ENCODE results near the gene KCTD13.
"Not testable (repeated sequence)": the region's sequence is repeated elsewhere in the genome, so short reads cannot be mapped to it uniquely, and the experiment has no call there.

KCTD13 gene

DNA sequence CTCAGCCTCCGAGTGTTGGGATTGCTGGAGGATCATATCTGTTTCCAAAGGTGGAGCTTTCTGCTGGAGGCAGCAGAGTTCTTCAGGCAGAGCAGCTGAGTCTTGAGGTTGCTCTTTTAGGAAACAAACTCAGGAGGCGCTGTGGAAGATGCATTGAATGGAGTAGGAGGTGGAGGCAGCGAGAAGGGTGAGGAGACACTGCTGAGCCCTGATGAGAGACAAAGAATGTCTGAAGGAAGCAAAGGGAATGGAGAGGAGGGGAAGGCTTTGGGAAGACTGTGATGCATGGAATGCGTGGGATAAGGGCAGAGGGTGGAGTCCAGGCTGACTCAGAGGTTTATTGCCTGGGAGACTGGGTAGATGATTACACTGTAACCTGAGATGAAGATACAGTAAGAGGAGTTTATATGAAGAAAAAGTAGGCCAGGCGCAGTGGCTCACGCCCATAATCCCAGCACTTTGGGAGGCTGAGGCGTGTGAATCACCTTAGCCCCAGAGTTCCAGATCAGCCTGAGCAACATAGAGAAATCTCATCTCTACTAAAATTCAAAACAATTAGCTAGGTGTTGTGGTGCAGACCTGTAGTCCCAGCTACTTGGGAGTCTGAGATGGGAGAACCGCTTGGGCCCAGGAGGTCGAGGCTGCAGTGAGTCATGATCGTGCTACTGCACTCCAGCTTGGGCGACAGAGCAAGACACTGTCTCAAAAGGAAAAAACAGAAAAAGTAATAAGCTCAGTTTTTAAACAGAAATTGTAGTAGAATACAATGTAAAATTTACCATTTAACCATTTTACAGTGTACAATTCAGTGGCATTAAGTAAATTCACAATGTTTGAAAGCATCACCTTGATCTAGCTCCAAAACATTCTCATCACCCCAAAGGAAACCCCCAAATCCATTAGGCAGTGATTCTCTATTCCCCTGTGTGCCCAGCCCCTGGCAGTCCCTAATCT, 18.1 kb upstream of the KCTD13 start:
- DNase-seq: no peak

DNA sequence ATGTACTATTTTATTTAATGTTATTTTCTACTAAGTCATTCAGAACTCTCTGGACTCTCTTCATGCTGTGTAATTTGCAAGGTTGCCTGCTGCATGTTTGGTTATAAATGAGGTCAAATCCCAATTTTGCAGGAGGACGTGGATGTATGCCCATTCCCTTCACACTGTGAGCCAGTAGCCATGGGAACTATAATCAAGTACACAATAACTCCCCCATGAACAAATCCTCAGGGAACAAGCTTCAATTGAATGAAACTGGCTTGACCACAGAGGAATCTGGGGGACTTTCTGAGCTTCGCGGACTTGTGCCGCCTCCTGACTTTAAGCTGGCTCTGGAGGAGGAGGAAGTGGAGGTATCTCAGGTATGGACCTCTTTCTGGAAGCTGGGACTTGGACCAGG, 14.6 kb upstream of the KCTD13 start:
- no peak for DNase-seq

DNA sequence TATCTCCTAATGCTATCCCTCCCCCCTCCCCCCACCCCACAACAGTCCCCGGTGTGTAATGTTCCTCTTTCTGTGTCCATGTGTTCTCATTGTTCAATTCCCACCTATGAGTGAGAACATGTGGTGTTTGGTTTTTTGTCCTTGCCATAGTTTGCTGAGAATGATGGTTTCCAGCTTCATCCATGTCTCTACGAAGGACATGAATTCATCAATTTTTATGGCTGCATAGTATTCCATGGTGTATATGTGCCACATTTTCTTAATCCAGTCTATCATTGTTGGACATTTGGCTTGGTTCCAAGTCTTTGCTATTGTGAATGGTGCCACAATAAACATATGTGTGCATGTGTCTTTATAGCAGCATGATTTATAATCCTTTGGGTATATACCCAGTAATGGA, 5.7 kb upstream of the KCTD13 start:
- not testable (repeated sequence) for DNase-seq

DNA sequence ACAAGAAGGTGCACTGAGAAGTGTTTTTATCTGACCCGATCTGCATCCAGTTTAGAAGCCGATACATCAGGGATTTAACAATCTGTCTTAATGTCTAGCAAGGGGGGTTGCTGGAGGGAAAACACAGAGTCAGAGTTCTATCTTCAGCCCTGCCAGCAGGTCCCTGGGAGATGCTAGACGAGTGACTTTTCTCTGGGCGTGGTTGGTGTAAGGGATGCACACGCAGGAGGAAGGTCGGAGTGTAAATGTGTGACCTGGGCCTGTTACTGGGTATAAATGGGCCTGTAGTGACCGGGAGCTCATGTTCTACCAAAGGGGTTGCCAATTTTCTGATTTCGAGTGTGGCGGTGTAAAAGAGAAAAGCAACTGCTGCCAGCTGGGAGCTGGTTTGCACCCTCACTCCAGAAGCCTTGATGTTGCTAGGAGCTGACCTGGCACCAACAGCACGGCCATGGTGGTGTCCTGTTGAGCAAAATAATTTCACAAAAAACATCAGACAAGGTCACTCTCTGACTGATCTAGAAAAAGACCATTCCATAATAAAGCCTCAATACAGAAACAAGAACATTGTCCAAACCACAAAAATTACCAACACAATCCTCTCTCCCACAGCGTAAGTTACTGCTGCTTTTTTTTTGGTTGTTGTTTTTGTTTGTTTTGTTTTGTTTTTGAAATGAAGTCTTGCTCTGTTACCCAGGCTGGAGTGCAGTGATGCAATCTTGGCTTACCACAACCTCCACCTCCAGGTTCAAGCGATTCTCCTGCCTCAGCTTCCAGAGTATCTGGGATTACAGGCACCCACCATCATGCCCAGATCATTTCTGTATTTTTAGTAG, 1.3 kb upstream of the KCTD13 start:
- DNase-seq: no peak

DNA sequence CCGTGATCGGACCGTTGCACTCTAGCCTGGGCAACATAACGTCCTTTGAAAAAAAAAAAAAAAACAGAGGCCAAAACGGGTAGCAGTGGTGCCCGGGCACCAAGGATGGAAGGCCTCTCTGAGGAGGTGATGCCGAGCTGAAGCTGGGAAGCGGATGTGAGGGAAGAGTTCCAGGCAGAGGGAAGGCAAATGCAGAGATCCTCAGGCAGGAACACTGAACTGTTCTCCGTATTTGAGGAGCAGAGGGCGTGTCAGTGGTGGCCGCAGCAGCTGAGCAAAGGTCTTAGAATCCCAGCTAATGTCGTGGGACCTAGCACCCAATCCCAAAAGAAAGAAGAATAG, 656 bp upstream of the KCTD13 start:
- DNase-seq: no peak

DNA sequence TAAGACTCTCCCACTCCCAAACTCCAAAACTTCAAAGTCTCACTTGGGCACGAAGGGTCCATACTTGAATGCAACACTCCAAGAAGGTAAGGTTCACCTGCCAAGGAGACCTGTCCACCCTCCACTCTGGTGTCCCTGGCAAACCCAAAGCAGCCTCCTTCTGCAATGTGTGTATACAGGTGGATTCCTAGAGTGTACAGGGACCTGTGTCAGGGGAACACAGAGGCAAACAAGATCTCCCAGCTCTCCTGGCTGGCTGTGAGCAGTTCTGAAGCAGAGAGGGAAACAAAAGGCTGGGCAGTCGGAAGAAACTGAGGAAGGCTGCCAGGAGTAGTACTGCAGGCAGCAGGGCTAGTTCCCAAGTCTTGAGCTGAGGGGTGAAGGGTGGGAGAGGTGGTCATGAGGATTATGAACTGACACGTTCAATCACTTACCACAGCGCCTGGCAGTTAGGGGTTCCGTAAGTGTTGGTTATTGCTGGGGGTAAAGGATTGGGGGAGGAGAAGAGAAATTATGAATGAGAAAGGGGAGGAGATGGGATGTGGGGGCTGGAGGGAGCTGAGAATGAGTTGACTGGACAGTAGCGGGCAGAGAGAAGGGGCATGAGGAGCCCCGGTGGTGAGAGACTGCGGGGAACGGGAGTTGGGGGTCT, 795 bp downstream of the KCTD13 start:
- DNase-seq: no peak

DNA sequence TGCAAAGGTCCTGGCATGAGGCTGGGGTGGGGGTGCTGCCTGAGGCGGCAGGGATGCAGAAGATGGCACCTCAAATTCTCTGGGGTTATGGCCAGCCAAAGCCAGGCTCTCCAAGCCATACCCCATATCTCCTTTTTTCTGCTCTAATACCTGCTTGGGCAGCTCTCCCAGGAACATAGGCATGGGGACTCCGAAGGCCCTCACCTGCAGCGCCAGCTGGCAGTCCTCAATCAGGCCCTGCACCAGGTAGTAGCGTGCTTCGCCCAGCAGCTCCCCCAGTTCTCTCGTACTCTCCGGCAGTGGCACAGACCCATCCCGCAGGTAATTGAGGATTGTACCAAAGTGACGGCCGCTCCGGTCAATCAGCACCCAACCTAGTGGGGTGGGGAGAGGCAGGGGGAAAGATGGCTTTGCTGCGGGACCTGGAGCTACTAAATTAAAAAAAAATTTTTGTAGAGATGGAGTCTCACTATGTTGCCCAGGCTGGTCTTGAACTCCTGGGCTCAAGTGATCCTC, 3.0 kb downstream of the KCTD13 start:
- no peak for DNase-seq

DNA sequence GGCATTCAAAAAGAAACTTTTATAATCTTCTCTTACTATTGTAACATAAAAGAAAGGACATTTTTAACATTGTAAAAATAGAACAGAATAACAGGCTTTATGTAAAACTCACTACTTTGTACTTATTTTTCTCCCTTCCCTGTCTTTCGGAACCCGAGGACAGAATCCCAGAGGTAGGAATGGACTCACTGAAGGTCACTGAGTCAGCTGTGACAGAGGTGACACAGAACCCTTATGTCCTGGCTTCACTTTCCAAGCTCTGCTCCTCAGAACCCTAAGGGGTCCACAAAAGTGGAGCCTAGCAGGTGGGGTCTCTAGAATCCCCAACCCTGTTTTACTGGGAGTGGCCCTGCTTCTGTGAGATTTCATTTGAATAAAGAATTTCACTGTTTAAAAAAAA, 3.7 kb downstream of the KCTD13 start:
- DNase-seq: no peak

DNA sequence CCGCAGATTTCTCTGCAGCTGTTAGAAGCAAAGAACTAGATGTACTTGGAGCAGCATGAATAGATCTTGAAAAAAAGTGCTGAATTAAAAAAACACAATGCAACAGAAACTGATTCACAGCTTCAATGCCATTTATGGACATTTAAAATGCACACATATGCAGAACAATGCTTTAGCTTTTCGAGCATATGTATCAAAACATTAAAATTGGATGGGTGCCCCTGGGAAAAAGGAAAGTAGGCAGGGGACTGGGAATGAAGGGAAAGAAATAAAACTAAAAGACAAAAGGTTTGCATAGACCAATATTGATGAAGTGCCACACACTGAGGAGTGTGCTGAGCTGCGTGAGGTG, 5.0 kb downstream of the KCTD13 start:
- DNase-seq: no peak

DNA sequence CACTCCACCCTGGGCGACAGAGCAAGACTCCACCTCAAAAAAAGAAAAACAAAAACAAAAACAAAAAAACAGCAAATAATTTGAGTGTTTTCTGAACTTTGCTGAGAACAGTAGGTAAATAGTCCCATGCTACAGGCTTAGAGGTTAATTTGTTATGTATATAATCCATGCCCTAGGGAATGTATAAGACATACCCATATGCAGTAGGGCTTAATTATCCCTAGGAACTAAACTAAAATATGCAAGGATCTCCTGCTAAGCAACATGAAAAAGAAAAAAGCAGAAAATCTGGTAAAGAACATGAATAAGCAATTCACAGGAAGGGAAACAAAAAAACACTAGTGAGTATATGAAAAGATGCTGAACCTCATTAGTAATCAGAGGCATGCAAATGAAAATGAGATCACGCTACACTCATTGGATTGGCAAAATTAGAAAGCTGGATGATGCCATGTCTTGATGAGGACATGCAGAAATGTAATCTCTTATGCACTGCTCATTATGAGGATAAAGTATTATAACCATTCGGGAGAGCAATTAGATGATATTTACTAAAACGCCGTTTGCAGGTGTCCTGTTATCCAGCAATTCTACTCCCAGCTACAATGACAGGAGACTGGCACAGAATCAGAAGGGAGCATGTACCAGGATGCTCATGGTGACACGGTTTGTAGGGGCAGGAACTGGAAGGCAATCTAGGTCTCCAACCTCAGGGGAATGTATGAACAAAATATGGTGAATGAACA, 5.6 kb downstream of the KCTD13 start:
- DNase-seq: no peak

DNA sequence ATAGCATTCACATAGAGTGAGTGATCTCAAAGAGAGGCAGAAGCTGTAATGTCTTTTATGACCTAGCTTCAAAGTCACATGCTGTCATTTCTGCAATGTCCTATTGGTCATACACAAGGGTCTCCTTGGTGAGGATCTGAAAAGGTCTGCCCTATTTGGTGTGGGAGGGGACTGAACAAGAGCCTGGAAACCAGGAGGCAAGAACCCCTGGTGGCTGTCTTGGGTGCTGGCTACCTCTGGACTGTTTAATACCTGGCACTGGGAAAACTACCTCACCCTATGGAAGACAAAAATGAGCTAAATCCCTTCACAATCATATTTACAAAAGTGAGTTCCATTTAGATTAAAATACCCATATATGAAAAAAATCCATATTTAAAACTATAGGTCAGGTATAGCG, 9.0 kb downstream of the KCTD13 start:
- DNase-seq: no peak

DNA sequence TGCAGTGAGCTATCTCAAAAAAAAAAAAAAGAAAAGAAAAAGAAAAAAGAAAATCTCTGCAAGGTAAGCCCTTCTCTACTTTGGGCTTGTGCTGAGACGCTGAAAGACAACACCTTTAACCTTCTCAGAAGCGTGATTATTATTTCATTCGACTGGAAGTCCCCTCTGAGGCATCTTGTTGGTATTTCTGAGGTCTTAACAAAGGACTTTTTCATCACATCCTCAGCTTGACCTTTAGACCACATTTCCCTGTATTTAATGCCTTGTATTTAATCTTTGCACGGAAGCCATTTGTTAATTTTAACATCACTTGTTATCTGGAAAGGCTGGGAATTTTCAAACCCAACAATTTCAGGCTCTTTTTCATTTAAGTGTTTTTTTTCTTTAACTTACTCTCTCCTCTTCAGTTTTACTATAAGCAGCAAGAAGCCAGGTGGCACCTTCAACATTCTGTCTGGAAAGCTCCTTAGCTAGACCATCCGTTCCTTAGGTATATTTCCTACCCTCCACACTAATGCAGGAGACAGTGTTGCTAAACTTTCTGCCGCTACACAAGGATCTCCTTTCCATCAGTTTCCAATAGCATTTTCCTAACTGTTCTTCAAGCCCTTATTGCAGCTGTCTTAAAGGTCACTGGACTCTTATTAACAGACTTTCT, 10.3 kb downstream of the KCTD13 start:
- DNase-seq: no peak

DNA sequence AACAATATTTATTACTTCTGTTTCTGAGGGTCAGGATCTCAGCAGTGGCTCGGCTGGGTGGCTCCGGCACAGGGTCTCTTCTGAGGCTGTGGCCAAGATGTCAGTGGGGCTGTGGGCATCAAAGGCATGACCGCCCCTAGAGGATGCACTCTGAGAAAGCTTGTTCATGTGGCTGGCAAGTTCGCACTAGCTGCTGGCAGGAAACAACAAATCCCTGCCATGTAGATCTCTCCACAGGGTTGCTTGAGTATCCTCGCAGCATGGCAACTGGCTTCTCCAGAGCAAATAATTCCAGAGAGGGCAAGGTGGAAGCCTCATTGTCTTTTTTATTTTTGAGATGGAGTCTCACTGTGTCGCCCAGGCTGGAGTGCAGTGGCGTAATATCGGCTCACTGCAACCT, 12.5 kb downstream of the KCTD13 start:
- DNase-seq: no peak

DNA sequence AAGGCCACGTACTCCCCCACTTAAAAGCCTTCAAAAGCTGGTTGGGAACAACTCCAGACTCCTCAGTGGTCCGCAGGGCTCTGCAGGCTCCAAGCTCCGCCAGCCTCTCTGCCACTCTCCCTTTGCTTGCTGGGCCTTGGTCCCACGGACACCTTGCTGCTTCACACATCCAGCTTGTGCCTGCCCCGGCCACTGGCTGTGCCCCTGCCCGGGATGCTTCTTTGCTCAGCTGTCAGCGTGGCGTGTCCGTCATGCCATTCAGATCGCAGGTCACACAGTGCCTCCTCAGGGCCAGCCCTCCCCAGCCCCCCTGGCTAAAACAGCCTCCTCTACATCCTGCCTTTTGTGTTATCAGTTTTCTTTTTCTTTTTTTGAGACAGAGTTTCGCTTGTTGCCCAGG, 13.9 kb downstream of the KCTD13 start:
- no peak for DNase-seq

DNA sequence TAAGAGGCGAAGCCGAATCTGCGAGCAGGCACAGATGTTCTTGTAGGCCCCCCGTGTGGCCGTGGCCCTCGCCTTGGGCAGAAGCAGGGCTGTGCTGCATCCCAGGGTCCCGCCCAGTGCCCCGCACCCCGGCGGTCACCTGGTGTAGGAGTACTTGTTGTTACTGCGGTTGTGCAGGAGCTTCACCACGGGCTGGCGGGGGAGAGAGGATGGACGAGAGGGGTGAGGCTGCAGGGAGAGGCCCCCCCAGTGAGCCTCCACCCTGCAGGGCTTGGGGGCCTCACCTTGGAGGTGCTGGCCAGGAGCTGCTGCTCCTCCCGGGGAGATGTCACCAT, 14.4 kb downstream of the KCTD13 start:
- DNase-seq: no peak

DNA sequence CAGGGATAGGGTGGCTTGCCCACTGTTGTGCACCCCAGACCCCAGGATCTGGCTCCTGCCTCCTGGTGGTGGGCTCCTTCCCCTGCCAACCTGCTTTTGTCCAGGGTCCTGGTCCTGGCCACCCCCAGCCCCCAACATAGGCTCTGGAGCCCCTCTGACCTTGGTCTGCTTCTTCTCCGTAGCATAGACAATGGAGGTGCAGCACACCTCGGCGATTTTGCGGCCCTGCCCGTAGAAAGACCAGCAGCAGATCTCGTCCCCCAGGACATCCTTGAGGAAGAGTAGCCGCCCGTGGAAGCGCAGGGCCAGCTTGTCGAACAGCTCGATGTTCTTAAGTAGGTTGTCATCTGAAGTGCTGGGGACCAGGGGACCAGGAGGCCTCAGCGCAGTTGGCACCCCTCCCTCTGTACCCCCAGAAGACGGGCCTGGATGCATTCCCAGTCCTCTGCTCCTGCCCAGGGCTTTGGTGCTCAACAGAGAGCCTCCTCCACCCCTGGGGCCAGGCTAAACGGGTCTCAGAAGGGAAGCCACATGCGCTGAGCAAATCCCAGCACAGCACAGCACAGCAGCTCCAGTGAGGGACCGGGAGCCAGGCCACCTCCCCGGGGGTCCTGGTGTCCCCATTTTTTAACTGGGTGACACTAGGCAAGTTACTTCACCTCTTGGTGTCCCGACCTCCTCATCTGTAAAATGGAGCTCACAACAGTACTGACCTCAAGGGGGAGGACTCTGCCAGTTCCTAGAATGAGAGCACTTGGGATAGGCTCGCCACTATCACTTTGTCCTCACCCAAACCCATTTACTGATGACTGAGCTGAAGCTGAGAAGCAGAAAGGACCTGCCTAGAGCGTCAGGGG, 15.0 kb downstream of the KCTD13 start:
- no peak for DNase-seq

DNA sequence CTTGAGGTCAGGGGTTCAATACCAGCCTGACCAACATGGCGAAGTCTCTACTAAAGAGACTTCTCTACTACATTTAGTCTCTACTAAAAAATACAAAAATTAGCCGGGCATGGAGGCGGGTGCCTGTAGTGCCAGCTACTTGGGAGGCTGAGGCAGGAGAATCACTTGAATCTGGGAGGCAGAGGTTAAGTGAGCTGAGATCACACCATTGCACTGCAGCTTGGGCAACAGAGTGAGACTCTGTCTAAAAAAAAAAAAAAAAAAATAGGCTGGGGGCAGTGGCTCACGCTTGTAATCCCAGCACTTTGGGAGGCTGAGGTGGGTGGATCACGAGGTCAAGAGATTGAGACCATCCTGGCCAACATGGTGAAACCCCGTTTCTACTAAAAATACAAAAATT, 16.2 kb downstream of the KCTD13 start:
- not testable (repeated sequence) for DNase-seq

DNA sequence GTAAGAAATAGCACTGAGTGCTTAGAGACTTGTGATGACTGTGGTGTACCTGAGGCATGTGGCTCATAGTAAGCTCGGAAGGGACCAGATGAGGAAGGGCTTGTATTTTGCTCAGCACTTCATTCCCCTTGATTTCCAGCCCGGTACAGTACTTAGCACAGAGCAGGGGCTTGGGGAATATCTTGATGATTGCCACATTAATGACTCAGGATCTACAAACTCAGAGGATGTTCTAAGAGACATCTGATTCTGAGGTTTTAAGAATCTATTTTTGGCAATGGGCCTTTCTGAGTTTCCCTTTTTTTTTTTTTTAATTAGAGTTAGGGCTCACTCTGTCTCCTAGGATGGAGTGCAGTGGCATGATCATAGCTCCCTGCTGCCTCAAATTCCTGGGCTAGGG, 16.6 kb downstream of the KCTD13 start:
- DNase-seq: no peak

DNA sequence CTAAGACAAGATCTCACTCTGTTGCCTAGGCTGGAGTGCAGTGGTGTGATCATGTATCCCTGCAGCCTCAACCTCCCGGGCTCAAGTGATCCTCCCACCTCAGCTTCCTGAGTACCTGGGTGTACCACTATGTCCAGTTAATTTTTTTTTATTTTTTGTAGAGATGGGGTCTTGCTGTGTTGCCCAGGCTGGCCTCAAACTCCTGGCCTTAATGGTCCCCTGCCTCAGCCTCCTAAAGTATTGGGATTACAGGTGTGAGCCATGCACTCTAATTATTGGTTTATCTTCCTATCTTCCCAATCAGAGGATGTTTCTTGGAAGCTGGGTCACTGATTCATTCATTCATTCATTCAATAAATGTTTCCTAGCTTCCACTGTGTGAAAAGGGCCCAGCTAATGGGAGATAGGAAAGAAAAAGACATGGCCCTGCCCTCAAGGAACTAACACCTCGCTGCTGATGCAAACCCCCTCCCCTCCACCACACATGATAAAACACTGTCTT, 17.3 kb downstream of the KCTD13 start:
- no peak for DNase-seq

DNA sequence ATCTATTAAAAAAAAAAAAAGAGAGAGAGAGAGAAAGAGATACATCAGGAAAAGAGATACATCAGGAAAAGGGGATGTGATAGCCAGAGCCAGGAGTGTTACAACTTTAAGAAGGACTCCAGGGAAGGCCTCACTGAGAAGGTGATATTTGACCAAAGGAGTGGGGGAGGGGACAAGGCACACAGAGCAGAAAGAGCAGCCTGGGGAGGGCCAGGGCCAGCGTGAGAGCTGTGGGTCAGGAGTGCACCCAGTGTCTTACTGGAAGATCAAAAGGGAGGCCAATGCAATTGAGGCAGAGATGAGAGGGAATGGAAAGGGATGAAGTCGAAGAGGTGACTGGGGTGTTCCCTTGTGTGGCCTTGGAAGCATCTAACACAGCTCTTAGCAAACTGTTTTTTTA, 18.1 kb downstream of the KCTD13 start:
- no peak for DNase-seq

All from COR-L47 (cell line).